Measurements from ENCODE around the gene SRRM3. TPM values are rescaled to one million over a fixed set of nuclear protein-coding genes. Genes with fewer than 3 reads are reported as not detected.

The SRRM3 gene
- total and polyA plus RNA-seq, 9 of the 15 experiments (the other 6 are each of a cell fraction or from before 2014, with no cell fraction given): 0.04 to 0.91 (median 0.46) TPM; not detected in 2

DNA sequence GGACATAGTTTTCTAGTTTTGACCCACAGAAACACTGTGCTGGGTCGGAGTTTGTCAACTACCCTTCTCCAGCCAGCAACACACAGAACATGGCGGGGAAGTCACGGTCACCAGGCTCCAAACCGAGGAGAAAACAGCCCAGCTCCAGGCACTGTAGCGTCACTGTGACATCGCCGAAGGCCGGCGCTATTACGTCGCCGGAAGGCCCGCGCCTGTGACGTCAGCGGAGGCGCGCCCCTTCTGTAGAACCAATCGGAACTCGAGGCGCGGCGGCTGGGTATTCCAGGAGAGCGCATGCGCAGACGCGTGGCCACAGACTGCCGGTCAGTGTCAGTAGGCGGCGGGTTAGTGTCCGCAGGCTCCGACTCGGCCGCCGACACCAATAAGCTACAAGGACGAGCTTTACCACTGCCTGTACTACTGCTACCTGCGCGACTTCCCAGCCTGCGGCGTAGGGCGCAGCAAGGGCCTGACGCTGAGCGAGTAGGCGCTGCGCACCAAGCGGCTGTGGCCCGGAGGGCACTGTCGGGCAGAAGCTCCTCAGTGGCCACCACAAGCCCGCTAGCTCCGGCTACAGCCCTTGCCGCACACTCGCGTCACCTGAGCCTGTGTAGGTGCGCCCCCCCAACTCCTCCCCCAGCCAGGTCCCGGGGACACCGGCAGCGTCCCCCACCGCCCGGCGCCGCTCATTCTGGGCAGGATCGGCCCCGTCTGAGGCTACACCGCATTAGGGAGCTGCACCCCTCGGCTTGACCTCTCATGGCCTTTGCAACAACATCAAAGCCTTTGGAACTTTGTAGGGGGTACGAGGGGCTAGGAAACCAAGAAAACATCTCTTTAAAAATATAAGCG, 35.1 kb upstream of the SRRM3 start (continued):
- TF ChIP-seq RBBP5 (IDR thresholded peaks at IDR 0.05; ENCODE audit: borderline replicate concordance, insufficient read depth, low read length, poor library complexity, severe bottlenecking) (peak; percentile 75), ZFP36 (IDR thresholded peaks at IDR 0.05; ENCODE audit: low read depth, low read length, partially characterized antibody) (no peak), BCL6 (CRISPR knock-in tag; IDR thresholded peaks at IDR 0.05) (no peak; the same call in 1 of the 2 replicates), SP1 (CRISPR knock-in tag; IDR thresholded peaks at IDR 0.05) (peak; percentile 82), SMC3 (conservative IDR thresholded peaks at IDR 0.05; ENCODE audit: insufficient read depth, low read depth, low read length) (0 out of 2 replicates have a peak, but pooled peaks have one; percentile 5), ETV5 (CRISPR knock-in tag; IDR thresholded peaks at IDR 0.05; ENCODE audit: low read depth) (peak; percentile 83), TAF15 (IDR thresholded peaks at IDR 0.05; ENCODE audit: low read depth, low read length) (no peak), DPF2 (IDR thresholded peaks at IDR 0.05) (no peak), HMGN3 (IDR thresholded peaks at IDR 0.05; ENCODE audit: borderline replicate concordance, extremely low read depth, insufficient read length, low read depth, low read length) (peak; percentile 92), BRD4 (IDR thresholded peaks at IDR 0.05) (no peak), ZC3H8 (IDR thresholded peaks at IDR 0.05) (no peak), ZNF695 (CRISPR knock-in tag; IDR thresholded peaks at IDR 0.05) (no peak), TEAD1 (CRISPR knock-in tag; IDR thresholded peaks at IDR 0.05) (peak; percentile 12 to 87; a peak in 2 of 4 replicates), ZNF41 (CRISPR knock-in tag; conservative IDR thresholded peaks at IDR 0.05) (0 out of 2 replicates have a peak, but pooled peaks have one; percentile 20), BHLHE40 (IDR thresholded peaks at IDR 0.05; ENCODE audit: low read length) (peak; percentile 15; the same call in 1 of the 2 replicates), NR2C2 (CRISPR knock-in tag; IDR thresholded peaks at IDR 0.05) (peak; percentile 18; the same call in 1 of the 2 replicates), NR2C2 (tag; IDR thresholded peaks at IDR 0.05) (peak; percentile 81), RBM39 (optimal IDR thresholded peaks at IDR 0.05; ENCODE audit: low read depth, low read length) (no peak)
- TF ChIP-seq, protein P1, sequence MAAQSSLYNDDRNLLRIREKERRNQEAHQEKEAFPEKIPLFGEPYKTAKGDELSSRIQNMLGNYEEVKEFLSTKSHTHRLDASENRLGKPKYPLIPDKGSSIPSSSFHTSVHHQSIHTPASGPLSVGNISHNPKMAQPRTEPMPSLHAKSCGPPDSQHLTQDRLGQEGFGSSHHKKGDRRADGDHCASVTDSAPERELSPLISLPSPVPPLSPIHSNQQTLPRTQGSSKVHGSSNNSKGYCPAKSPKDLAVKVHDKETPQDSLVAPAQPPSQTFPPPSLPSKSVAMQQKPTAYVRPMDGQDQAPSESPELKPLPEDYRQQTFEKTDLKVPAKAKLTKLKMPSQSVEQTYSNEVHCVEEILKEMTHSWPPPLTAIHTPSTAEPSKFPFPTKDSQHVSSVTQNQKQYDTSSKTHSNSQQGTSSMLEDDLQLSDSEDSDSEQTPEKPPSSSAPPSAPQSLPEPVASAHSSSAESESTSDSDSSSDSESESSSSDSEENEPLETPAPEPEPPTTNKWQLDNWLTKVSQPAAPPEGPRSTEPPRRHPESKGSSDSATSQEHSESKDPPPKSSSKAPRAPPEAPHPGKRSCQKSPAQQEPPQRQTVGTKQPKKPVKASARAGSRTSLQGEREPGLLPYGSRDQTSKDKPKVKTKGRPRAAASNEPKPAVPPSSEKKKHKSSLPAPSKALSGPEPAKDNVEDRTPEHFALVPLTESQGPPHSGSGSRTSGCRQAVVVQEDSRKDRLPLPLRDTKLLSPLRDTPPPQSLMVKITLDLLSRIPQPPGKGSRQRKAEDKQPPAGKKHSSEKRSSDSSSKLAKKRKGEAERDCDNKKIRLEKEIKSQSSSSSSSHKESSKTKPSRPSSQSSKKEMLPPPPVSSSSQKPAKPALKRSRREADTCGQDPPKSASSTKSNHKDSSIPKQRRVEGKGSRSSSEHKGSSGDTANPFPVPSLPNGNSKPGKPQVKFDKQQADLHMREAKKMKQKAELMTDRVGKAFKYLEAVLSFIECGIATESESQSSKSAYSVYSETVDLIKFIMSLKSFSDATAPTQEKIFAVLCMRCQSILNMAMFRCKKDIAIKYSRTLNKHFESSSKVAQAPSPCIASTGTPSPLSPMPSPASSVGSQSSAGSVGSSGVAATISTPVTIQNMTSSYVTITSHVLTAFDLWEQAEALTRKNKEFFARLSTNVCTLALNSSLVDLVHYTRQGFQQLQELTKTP (IDR thresholded peaks at IDR 0.05; ENCODE audit: low read depth in 1 of 2, partially characterized antibody in 2 of 2): no peak
- TF ChIP-seq, protein P2, sequence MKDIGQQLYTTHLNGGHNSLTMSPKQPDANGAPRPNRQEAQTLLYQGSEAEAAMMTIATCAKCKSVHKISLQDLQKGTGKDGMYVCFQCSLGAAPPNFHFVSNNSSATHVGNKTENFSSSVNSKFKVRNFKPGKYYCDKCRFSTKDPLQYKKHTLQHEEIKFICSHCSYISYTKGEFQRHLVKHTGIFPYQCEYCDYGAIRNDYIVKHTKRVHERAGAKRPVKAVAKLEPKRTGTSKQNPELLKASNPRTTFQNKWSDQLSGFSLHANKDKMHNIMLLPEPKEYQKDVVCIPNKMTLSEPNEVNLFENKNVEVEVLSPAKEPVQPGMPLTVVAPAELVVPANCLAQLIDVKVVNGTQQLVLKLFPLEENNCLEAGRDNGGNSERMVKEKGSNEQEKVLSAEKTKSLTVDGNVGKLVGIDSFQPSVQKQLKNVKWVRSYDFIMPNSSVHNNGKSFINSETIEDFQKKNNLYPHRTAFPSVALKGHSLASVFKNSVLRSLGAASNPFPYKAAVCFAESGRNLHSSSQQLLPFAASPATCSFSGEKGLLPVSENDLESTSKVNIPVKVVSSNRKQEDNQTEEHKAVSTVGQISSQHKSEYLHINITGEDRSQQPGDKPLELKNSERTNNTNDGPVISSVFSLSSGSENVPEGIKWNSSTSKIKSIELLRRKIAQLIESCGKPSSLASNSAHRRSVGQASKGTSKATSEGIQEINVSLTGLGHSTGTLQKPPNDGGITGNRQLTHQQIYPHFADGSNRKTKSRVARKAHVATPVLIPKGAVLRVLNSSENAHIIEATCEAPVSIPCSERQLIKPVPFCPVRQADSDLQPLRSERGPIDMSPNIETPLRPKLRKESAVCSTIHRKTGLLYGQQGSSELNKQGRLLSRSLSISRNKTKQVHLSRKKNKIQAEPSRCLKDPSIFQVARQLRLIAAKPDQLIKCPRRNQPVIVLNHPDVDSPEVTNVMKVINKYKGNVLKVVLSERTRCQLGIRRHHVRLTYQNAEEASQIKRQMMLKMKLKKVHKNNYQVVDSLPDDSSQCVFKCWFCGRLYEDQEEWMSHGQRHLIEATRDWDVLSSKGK (CRISPR knock-in tag; IDR thresholded peaks at IDR 0.05): no peak
- TF ChIP-seq, protein P3, sequence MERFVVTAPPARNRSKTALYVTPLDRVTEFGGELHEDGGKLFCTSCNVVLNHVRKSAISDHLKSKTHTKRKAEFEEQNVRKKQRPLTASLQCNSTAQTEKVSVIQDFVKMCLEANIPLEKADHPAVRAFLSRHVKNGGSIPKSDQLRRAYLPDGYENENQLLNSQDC (CRISPR knock-in tag; IDR thresholded peaks at IDR 0.05): no peak

Measured in K562 (cell line).